Stimulated activated CD4-positive, alpha-beta T cell treated with anti-CD3 and anti-CD28 coated beads, Interleukin-1b, Interleukin-23, amount 100 ng/mL, for 24 hours (primary cell): ENCODE data around the gene RALA.
"Not testable (repeated sequence)": the region's sequence is repeated elsewhere in the genome, so short reads cannot be mapped to it uniquely, and the experiment has no call there.

ENCODE experiments used
- DNase-seq, 4 experiments: peaks; one replicate each; pipeline ENCODE4 v3.0.0-alpha.2; 2020; ENCODE audit warnings: low read depth in 4 of 4, low spot score in 1 of 4

Gene RALA

DNA sequence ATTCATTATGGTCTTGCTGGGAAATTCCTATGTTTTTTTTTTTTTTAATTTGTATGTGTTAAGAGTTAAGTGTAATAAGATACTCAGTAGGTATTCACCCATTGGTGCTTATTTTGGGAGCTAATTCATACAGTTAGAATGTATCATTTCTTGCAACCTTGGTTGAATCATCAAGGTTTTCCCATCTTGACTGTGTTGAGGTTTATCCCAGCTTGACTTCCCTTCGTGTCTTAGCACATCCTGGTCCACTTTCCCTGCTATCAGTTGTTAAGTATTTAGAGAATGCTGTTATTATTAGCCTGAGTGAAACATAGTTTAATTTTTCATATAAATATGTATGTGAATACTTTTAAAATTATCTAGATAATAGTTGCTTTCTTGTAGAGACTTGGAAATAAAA, 20.8 kb downstream of the RALA start:
- DNase-seq: no peak

- no peak for DNase-seq
Observed at GRCh38 chr7:39645482-39646407, 22.4 kb downstream of the RALA start.

GRCh38 chr7:39647816-39648215, 24.4 kb downstream of the RALA start:
- no peak for DNase-seq

DNA sequence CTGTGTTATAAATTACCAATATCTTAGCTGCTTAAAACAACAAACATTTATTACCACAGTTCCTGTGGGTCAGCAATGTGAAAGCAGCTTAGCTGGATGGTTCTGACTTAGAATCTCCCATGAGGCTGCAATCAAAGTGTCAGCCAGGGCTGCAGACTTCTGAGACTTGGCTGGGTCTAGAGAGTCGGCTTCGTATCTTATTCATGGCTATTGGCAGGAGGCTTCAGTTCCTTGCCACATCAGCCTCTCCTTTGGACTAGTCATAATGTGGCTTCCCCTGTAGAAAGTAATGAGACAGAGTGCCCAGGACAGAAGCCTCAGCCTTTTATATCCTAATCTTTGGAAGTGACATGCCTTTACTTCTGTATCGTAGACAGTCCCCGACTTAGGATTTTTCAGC, 27.3 kb downstream of the RALA start:
- no peak for DNase-seq

DNA sequence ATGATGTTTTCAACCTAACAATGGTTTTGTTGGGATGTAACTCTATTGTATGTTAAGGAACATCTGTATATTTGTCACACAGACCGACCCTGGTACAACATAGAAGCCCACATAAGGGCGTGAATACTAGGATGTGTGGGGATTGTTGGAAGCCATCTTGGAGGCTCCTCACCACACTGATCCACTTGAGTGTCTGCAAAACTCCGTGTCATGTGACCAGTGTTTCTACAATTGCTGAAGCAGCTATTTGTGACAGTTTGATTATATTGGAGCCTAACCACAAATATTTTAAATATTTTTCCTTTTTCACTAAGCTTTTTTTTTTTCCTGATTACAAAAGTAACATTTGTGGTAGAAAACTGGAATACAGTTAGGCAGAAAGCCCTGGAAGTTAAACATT, 27.9 kb downstream of the RALA start:
- DNase-seq: no peak

DNA sequence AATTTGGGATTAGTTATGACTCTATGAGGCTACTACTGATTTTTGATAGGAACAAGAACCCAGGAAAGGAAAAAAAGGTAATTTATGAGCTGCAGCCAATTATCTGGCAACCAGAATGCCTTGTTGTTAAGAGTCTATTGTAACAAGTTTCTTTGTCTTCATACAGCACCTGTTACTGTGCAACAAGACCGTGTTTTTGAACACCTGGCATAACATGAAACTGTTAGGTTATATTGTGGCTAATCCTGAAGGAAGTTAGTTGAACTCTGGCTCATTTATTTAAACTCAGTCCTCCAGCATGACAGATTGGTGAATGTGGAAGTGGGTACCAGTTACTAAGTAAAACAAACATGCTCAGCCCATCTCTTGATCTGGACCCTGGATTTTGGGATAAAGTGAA, 33.0 kb downstream of the RALA start:
- DNase-seq: no peak

DNA sequence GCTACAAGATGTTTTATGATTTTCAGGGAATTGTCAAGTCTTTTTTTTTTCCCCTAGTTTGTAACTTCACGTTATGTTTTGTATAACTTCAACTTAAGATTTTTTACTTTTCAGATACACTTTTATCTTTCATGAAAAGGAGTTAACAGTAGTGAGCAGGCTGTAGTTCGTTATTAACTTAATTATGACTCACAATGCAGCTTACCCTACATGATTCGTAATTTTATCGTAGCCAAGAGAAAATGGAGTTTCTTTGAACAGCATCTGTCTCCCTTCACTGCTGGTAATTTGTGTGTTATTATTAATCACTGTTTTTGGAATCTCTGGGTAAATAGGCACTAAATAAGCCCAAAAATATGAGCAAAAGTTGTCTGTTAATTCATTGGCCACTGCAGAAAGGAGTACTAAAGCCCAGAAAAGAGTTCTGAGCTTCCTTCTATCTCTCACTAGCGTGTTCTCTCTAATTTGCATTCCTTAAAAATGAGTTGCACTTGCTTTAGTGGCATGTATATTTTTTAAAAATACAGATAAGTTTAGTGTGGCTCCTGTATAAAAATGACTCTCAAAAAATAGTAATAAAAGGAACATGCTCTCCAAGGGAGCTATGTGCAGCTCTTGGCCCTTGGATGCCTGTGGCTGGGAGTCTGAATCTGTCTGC, 36.1 kb downstream of the RALA start:
- DNase-seq: no peak

DNA sequence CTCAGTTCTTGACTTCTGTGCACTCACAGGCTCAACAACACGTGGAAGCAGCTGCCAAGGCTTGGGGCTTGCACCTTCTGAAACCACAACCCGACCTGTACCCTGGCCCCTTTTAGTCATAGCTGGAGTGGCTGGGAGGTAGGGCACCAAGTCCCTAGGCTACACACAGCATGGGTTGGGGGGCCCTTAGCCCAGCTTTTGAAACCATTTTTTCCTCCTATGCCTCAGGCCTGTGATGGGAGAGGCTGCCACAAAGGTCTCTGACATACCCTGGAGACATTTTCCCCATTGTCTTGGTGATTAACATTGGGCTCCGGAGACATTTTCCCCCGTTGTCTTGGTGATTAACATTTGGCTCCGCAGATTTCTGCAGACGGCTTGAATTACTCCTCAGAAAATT, 38.6 kb downstream of the RALA start:
- no peak for DNase-seq

GRCh38 chr7:39663263-39663662, 39.9 kb downstream of the RALA start:
- DNase-seq: no peak

GRCh38 chr7:39664057-39664456, 40.7 kb downstream of the RALA start:
- no peak for DNase-seq

DNA sequence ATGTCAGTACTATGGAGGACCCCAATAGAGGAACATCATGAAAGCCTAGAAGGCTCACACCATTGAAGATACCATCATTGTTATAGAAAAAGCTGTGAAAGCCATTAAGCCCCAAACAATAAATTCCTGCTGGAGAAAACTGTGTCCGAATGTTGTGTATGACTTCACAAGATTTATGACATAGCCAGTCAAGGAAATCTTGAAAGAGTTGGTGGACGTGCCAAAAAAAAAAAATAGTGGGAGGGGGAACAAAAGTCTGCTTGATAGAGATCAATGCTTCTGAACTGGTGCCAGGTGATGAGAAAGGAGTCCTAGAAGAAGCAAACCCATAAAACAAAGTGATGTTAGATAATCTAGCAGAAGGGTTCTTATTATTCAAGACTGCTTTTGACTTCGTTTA, 41.2 kb downstream of the RALA start:
- DNase-seq: no peak

- no peak for DNase-seq
Observed at GRCh38 chr7:39666562-39666961, 43.2 kb downstream of the RALA start.

DNA sequence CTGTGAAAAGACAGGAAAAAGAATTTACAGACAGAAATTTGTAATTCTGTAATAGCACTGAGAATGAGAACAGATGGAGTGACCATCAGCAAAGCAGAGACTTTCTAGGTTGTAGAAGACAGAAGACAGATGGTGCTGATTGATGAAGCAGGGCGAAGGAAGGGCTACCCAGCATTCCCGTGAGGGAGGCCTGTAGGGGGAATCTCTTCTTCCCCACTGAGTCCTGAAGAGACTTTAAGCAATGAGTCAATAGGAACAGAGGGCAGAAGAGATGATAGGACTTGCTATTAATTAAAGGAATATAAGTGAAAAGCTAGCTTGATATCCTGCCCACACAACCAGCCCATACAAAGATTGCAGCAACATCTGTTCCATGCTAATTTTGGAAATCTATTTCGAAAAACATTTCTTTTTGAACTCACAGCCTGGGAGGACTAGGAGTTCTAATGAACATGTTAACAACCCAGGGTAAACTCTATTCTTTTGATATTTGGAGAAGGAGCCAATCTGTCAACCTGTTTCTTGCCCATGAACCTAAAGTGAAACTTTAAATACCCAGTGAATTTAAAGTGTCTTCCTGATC, 44.1 kb downstream of the RALA start:
- DNase-seq: no peak

- DNase-seq: not testable (repeated sequence)
Observed at GRCh38 chr7:39668280-39668679, 44.9 kb downstream of the RALA start.

DNA sequence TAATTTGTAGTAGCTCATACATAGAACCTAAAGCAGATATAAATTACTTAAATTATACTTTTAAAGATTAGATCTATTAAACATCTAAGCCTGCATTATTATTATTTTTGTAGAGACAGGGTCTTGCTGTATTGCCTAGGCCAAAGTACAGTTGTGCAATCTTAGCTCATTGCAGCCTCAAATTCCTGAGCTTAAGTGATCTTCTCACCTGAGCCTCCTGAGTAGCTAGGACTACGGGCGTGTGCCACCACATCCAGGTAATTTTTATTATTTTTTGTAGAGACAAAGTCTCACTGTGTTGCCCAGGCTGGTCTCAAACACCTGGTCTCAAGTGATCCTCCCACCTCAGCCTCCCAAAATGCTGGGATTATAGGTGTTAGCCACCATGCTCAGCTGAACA, 46.7 kb downstream of the RALA start:
- DNase-seq: no peak

DNA sequence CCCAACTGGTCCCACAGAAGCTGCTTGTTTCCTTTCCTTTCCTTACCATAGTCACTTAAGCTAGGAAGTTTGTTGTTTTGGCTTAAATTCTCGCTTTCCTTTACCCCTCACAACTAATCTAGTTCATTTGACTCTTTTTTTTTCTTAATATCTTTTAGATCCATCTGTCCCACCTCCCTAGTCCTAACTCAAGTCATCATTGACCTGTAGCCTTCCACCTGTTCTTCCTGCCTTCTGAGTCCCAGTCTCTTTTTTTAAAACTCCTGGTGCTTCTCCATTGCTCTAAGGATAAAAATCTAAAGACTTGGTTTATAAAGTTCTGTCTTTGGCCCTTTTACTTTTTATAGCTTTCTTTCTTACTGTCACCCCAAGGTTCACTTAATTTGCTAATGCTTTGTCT, 47.6 kb downstream of the RALA start:
- no peak for DNase-seq

GRCh38 chr7:39672176-39672575, 48.8 kb downstream of the RALA start:
- no peak for DNase-seq

DNA sequence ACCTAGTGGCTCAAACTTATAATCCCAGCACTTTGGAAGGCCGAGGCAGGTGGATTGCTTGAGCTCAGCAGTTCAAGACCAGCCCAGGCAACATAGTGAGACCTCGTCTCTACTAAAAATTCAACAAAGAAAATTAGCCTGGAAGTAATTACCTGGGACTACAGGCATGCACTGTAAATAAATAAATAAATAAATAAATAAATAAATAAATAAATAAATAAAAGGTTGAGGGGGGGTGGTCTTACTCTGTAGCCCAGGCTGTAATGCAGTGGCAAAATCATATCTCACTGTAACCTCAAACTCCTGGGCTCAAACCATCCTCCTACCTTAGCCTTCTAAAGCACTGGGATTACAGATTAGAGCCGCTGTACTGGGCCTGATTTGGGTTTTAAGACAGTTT, 50.5 kb downstream of the RALA start:
- no peak for DNase-seq

GRCh38 chr7:39674406-39674805, 51.0 kb downstream of the RALA start:
- DNase-seq: no peak

DNA sequence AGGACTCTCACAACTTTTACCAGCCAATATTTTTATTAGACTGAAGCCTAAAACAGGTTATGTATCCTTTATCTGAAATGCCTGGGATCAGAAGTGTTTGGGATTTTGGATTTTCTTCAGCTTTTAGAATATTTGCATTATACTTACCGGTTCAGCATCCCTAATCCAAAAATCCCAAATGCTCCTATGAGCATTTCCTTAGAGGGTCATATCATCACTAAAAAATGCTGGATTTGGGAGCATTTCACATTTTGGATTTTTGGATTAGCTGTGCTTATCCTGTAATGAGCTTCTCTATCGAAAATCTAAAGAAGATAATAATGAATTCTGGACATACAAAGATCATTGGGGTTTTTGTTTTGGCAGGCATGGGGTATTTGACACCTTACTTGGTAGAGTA, 53.0 kb downstream of the RALA start:
- DNase-seq: no peak

DNA sequence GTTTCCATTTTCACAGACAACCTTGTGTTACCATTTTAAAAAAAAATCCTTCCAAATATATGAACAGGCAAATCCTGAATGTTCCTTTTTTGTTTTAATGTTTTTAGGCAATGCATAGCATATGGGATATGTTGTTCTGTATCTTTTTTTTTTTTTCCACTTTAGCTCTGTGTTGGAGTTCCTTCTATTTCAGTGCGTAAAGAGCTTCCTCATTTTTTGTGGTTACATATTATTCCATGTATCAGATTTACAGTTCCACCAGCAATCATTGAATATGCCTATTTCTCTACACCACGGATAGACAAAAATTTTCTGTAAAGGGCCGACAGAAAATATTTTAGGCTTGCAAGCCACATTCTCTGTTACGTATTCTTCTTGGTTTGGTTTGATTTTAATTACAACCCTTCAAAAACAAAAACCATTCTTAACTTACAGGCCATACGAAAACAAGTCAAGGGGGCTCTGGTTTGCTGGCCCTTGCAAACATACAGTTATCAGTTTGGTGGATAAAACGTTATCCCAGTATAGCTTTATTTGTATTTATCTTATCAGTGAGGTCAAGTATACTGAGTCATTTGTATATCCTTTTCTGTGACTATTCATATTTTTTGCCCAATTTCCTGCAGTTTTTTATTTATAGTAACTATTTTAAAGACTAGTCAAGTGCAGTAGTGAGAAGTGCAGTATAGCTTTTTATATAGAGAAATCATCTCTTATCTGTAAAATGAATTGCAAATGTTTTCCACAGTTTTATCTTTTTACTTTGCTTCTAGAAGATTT, 55.7 kb downstream of the RALA start:
- DNase-seq: no peak

DNA sequence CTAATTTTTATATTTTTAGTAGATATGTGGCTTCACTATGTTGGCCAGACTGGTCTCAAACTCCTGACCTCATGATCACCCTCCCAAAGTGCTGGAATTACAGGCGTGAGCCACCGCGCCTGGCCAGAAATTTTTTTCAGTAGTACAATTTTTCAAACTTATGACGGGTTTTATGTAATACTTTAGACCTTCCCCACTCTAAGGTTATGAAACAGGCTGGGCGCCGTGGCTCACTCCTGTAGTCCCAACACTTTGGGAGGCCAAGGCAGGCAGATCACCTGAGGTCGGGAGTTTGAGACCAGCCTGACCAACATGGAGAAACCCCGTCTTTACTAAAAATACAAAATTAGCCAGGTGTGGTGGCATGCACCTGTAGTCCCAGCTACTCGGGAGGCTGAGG, 56.5 kb downstream of the RALA start:
- not testable (repeated sequence) for DNase-seq
